Measurements from ENCODE around the gene PLEKHA4. TPM values are rescaled to one million over a fixed set of nuclear protein-coding genes. Genes with fewer than 3 reads are reported as not detected.
"Not testable (repeated sequence)": the region's sequence is repeated elsewhere in the genome, so short reads cannot be mapped to it uniquely, and the experiment has no call there.

The PLEKHA4 gene
- total RNA-seq, 2 donors from 2014 or later = 22.4 to 25.1 TPM

DNA sequence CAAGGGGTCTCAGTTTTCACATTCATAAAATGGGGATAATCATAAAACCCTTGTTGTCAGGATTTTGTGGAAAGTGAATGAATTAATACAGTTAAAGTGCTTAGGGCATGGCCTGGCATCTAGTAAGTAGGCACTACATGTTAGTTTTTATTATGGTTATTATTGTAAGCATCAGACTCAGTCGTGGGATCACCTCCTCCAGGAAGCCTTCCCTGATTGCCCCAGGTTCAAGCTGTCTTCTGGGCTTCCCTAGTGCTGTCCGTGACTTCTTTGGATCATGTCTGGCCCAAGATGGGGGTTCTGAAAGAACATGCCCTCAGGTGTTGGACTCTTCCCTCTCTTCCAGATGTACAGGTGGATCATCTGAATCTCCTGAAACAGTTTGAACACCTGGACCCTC is 42.4 kb upstream of the PLEKHA4 start:
- no peak for DNase-seq (ENCODE audit: low spot score)
- TF ChIP-seq, protein P1, sequence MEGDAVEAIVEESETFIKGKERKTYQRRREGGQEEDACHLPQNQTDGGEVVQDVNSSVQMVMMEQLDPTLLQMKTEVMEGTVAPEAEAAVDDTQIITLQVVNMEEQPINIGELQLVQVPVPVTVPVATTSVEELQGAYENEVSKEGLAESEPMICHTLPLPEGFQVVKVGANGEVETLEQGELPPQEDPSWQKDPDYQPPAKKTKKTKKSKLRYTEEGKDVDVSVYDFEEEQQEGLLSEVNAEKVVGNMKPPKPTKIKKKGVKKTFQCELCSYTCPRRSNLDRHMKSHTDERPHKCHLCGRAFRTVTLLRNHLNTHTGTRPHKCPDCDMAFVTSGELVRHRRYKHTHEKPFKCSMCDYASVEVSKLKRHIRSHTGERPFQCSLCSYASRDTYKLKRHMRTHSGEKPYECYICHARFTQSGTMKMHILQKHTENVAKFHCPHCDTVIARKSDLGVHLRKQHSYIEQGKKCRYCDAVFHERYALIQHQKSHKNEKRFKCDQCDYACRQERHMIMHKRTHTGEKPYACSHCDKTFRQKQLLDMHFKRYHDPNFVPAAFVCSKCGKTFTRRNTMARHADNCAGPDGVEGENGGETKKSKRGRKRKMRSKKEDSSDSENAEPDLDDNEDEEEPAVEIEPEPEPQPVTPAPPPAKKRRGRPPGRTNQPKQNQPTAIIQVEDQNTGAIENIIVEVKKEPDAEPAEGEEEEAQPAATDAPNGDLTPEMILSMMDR (IDR thresholded peaks at IDR 0.05) = no peak
- no peak overlapping the region for H3K4me3 ChIP-seq
- H3K4me1 ChIP-seq = no peaks in the 10 kb centered on the region
- no peaks in the 10 kb centered on the region for H3K27me3 ChIP-seq
- no peaks in the 10 kb centered on the region for H3K9me3 ChIP-seq
- H3K36me3 ChIP-seq = peaks cover 99% of the 10 kb centered on the region
- H3K27ac ChIP-seq = no peak overlapping the region

DNA sequence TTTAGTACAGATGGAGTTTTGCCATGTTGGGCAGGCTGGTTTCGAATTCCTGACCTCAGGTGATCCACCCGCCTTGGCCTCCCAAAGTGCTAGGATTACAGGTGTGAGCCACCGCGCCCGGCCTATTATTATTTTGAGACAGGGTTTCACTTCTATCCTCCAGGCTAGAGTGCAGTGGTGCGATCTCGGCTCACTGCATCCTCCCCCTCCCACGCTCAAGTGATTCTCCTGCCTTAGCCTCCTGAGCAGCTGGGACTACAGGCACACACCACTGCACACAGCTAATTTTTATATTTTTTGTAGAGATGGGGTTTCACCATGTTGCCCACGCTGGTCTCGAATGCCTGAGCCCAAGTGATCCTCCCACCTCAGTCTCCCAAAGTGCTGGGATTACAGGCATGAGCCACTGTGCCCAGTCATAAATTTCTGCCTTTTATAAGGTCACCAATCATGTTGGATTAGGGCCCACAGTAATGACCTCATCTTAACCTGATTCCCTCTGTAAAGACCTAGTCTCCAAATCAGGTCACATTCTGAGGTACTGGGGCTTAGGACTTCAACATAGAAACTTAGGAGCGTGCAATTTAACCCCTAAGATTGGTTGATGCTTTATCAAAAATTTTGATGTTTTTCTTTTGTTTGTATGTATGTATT is 41.1 kb upstream of the PLEKHA4 start:
- not testable (repeated sequence) for H3K27me3 ChIP-seq; DNase-seq (ENCODE audit: low spot score); H3K9me3 ChIP-seq; H3K4me3 ChIP-seq; H3K4me1 ChIP-seq
- Histone ChIP-seq H3K36me3 (peaks cover 99% of the 10 kb centered on the region), H3K27ac (peak overlapping the region in 1 of 2 donors; percentile 23)

DNA sequence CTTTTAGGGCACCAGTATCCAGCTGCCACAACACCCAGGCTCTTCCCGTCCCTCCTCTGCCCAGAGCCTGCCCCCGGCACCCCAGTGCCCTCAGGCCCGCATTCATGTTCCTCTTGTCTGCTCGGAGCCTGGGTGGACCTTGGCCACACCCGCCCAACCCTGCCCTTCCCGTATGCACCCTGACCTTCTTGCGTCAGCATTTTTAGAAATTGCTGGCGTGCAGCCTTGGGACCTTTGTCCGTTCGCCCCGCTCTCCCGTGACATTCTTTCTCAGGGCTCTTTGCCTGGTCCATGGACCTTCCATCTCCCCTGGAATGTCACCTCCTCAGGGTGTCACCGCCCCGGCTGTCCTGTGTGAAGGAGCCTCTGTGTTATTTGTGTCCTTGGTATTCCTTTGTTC is 39.3 kb upstream of the PLEKHA4 start:
- Histone ChIP-seq H3K36me3 (peaks cover 89% of the 10 kb centered on the region), H3K27me3 (no peaks in the 10 kb centered on the region), H3K4me1 (peaks cover 0 to 6% of the 10 kb centered on the region in 2 donors), H3K27ac (no peak overlapping the region), H3K4me3 (no peak overlapping the region), H3K9me3 (no peaks in the 10 kb centered on the region)
- no peak for DNase-seq (ENCODE audit: low spot score)
- TF ChIP-seq, protein P1 (IDR thresholded peaks at IDR 0.05) = no peak

- Histone ChIP-seq H3K9me3 (no peaks in the 10 kb centered on the region), H3K27me3 (no peaks in the 10 kb centered on the region), H3K36me3 (peaks cover 78% of the 10 kb centered on the region), H3K27ac (no peak overlapping the region), H3K4me1 (peaks cover 0 to 19% of the 10 kb centered on the region in 2 donors), H3K4me3 (no peak overlapping the region)
- TF ChIP-seq, protein P1 (IDR thresholded peaks at IDR 0.05) = no peak
- DNase-seq (ENCODE audit: low spot score) = no peak
These were observed 37.9 kb upstream of the PLEKHA4 start for GRCh38 chr19:48906324-48906723.

- Histone ChIP-seq H3K9me3 (no peaks in the 10 kb centered on the region), H3K4me1 (peaks cover 0 to 26% of the 10 kb centered on the region in 2 donors), H3K27me3 (no peaks in the 10 kb centered on the region), H3K4me3 (no peak overlapping the region), H3K36me3 (peaks cover 72% of the 10 kb centered on the region), H3K27ac (no peak overlapping the region)
- no peak for DNase-seq (ENCODE audit: low spot score)
- TF ChIP-seq, protein P1 (IDR thresholded peaks at IDR 0.05) = no peak
These were observed 37.2 kb upstream of the PLEKHA4 start for GRCh38 chr19:48905664-48906063.

DNA sequence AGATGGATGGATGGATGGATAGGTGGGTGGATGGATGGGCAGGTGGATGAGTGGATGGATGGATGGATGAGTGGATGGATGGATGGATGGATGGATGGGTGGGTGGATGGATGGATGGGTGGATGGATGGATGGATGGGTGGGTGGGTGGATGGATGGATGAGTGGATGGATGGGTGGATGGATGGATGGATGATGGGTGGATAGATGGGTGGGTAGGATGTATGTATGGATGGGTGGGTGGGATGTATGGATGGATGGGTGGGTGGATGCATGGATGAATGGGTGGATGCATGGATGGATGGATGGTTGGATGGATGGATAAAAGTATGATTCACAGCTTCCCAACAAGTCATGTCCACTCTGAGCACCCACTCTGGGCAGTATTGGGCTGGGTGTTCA is 35.4 kb upstream of the PLEKHA4 start:
- H3K9me3 ChIP-seq; DNase-seq (ENCODE audit: low spot score); H3K4me3 ChIP-seq; H3K27me3 ChIP-seq; H3K27ac ChIP-seq: not testable (repeated sequence)
- peaks cover 53% of the 10 kb centered on the region for H3K36me3 ChIP-seq
- H3K4me1 ChIP-seq = peaks cover 0 to 34% of the 10 kb centered on the region in 2 donors

DNA sequence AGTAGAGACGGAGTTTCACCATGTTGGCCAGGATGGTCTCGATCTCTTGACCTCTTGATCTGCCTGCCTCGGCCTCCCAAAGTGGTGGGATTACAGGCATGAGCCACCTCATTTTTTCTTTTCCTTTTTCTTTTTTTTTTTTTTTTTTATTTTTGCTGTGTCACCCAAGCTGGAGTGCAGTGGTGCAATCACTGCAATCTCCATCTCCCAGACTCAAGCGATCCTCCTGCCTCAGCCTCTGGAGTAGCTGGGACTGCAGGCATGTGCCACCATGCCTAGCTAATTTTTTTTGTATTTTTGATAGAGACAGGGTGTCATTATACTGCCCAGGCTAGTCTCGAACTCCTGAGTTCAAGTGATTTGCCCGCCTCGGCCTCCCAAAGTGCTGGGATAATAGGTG is 33.9 kb upstream of the PLEKHA4 start:
- DNase-seq (ENCODE audit: low spot score); H3K9me3 ChIP-seq; H3K27me3 ChIP-seq; H3K4me3 ChIP-seq; H3K27ac ChIP-seq: not testable (repeated sequence)
- Histone ChIP-seq H3K36me3 (peaks cover 39% of the 10 kb centered on the region), H3K4me1 (peaks cover 0 to 34% of the 10 kb centered on the region in 2 donors)
